Middle frontal gyrus (tissue), 1 donor: ENCODE results near the gene HSF5.
"Not testable (repeated sequence)": the region's sequence is repeated elsewhere in the genome, so short reads cannot be mapped to it uniquely, and the experiment has no call there.

Experiments used
- DNase-seq: peaks from one replicate; pipeline ENCODE4 v3.0.0-alpha.2; 2015; ENCODE audit warnings: low spot score; ENCODE audit errors: extremely low spot score

The HSF5 gene

DNA sequence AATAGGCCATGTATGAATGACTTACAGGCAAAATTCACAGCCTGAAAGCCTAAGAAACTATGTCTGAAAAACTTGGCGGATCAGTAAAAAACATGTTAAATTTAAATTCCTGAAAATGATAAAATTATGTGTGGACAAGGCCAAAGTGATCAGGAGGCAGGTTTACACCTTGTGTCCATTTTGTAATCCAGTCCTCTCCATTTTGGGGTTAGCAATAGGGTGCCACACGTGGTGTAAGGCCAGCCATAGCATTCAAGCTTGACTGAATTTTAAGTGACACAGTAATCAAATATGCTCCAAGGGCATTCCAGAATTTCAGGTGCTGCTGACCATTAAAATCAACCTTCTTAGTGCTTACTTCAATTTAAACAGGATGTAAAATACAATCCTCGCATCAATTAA, 73.6 kb downstream of the HSF5 start:
- no peak for DNase-seq

- no peak for DNase-seq
Observed at GRCh38 chr17:58413684-58414083, 74.5 kb downstream of the HSF5 start.

GRCh38 chr17:58412961-58413586, 75.1 kb downstream of the HSF5 start:
- no peak for DNase-seq

DNA sequence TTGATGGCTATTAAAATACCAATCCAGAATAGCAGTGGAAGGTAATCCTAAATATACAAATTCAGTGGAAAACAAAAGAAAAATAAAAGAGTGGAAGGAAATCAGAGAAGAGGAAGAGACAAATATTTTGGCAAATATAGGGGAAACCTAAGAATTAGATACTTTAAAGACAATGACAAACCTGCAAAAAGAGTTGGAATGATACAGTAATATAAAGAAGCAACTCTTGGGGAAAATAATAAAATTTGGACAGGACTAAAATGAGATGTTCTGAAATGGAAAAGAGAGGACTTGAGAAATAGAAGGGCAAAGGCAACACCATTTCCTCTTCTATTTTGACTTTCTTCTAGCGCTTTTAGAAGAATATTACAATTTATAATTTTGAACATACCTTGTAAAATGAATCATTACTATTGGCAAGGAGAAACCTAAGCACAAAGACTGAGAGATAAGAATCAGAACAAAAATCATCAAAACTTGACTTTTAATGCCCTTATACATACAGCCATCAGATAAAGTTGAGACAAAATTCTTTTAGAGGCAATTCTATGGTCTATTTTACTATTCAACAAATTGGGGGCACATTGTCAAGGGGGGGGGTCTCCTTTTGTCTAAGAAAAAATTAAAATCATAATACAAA, 76.0 kb downstream of the HSF5 start:
- no peak for DNase-seq

- no peak for DNase-seq
Observed at GRCh38 chr17:58411408-58411894, 76.8 kb downstream of the HSF5 start.

DNA sequence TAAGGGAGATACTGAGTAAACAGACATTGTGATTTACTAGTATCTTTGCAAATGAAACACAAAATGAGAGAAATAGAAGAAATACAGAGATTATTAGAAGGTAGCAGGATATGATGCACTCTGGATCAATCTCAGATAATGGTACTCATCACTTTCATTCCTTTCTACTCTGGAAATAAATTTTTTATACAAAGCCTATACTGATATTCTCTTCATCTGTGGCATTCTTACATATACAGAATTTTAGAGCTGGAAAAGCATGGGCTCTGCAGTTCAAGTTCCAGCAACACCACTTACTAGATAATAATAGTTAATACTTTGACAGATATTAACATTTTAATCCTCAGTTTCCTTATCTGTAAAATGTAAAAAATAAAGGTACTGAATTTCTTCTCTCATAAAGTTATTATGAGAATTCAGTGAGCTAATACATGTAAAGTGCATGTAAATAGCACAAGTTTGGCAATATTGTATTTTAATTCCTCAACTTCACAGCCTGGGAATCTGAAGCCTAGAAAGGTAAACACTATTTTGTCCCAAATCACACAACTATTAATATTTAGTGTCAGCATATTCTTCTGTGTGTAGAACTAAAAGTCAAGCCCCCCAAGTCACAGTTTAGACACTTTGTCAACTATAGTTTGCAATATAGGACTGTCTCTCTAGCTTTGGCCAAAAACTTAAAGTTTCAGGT, 77.3 kb downstream of the HSF5 start:
- DNase-seq, result no peak

GRCh38 chr17:58409432-58409831, 78.8 kb downstream of the HSF5 start:
- DNase-seq, result no peak

- no peak for DNase-seq
Observed at GRCh38 chr17:58403311-58403710, 84.9 kb downstream of the HSF5 start.

DNA sequence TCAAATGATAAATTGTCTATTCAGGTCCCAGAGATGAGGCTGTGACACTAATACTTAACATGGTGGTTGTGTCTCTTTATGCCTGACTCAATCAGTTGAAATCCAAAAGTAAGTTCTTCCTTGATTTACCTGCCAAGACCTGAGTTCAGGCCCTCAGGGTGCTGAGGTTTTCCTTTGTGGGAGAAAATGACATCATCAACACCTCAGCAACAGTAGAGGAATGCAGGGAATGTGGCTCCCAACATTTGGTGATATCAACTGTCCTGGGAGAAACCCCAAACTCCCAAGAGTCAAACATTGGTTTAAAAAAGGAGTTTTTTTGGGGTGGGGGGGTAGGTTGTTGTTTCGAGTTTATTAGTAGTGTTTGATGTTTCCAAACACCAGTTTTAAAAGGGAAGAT, 85.5 kb downstream of the HSF5 start:
- no peak for DNase-seq

- no peak for DNase-seq
Observed at GRCh38 chr17:58402047-58402446, 86.2 kb downstream of the HSF5 start.

GRCh38 chr17:58401287-58401686, 86.9 kb downstream of the HSF5 start:
- DNase-seq, result no peak

DNA sequence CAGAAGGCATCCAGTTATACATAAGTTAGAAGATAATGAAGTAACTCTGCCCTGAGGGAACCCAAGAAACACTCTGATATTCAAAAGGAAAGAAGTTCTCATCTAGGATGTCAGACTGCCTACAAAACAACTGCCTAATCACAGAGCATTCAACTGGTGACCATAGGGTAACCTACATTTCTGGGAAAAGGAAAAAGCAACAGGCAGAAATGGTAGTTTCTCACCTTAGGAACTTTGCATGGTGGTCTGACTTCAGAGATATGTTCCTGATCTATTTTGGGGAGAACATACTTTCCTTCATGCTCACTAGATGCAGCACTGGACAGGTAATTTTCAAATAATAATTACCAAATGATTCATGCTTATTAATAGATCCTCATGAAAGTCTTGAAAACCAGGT, 87.4 kb downstream of the HSF5 start:
- no peak for DNase-seq

GRCh38 chr17:58399974-58400373, 88.2 kb downstream of the HSF5 start:
- no peak for DNase-seq

GRCh38 chr17:58398574-58399266, 89.5 kb downstream of the HSF5 start:
- DNase-seq, result no peak

DNA sequence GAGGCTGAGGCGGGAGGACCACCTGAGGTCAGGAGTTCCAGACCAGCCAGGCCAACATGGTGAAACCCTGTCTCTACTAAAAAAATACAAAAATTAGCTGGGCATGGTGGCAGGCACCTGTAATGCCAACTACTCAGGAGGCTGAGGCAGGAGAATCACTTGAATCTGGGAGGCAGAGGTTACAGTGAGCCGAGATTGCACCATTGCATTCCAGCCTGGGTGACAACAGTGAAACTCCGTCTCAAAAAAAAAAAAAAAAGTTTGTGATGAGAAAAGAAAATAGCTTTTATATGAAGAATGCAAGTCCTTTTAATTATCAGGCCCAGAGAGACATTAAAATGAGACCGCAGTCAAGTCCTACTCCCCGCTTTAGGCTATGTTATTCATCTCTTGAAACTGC, 90.8 kb downstream of the HSF5 start:
- not testable (repeated sequence) for DNase-seq

DNA sequence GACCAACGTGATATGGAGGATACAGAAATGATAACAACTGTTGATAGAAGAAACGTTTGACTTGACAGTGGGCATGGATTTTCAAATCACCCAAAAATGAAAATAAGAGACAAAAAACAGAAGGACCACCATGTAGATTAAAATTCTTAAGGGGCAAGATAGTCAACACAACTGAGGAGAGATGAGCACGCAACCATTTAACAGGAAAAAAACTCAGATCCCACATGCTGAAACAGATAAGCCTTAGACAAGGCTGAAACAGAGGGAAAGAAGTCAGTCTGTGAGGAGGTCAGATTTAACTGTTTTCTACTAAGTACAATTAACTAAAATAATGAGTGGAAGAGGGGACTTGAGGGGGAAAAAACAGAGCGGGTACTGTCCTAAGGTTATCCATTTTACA, 92.0 kb downstream of the HSF5 start:
- no peak for DNase-seq

DNA sequence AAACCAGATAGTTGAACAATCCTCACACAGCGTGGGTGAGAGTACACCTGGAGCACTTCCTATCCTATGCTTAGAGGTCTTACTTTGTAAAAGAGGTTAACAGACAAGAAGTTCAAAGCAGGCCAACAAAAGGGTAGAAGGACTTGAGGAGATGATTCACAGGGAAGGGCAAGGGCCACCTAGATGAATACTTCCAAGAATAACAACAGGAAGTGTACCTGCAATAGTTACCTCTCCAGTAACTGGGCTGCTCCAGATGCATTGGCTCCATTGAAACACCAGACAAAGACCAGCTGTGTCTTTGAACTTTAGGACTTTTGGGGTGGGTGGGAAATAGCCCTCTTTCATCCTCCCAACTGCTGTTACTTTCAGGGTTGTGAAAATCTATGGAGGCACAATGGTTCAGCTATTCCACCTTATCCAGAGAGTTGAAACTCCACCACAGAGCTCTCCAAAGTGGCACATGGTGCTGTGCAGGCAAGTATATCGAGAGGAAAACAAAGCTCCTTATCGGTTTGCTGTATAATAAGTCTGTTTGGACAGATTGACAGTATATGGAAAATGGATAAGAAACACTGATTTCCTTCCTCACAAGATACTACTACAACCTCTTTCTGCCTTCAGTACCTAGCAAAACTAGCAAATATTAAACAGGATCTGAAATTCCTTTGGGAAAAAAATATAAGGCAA, 93.5 kb downstream of the HSF5 start:
- DNase-seq, result no peak

DNA sequence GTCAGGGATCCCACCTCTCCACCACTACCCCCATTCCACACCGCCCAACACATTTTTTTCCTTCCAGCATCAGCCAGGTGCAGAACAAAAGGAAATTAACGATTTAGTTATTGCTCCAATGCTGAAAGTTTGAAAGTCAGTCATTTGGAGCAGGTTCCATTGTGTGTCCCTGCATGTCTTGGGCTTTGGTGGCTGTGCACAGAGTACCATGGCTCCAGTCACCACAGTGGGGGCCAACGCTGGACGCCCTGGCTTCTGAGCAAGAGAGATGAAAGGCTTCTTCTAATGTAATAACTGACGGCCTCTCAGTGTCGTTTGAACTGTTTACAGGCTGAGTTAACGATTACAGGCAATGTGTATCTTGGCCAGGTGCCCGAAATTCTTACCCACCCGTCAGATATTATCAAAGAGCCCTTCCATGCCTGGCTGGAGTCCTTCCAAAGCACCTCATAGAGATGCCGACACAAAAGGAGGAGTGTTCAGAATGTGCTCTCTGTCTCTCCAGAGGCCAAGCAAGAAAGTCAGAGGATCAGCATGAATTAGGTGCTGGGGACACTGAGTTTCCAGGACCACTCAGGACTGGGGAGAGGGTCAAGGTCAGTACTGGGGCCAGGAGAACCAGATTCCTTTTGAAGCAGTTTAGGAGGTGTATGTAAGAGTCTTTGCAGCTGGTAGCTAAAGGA, 96.8 kb downstream of the HSF5 start:
- DNase-seq, result no peak

GRCh38 chr17:58390884-58391283, 97.3 kb downstream of the HSF5 start:
- no peak for DNase-seq

DNA sequence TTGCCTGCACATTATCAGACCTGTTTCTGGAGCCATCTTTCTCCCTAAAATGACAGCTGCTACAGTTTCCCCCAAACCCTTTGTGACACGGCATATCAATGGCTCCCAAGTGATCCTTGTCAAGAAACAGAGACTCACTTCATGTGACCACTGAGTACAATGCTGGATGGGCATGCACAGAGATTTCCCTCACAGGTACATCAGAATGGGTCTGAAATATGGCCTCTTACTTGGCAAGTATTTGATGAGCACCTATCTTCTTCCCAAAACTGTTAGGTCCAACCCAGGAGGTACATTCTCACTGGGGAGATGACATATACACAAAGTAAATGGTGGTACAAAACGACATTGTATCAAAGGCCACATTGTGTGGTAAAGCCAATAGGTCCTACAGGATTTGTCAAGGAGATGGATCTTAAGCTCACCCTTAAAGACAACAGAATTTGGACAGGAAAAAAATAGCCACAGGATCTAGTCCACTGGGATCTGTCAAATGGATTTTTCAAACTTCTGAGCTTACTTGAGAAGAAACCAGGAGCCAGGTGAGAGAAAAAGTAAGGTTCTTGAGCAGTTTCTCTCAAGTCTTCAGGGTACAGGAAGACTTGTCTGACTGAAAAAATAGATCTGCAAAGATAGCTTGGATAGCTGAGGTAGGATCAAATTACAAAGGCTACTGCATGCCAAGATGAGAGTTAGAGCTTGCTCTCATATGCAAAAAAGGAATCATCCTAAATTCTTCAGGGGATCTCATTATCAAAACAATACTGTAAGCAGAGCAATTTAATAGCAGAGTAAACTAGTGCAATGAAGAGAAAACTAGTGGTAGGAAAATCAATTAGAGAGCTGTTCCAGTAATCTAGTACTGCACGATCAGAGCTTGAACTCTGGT, 99.7 kb downstream of the HSF5 start:
- DNase-seq, result no peak
